Activated naive CD8-positive, alpha-beta T cell treated with anti-CD3 and anti-CD28 coated beads, Interleukin-2, amount 50 U/mL, for 24 hours (primary cell): Measurements from ENCODE around the gene ZKSCAN4.
A peak's percentile ranks its signal among the peaks of the same experiment; 100 is the strongest.

Experiments
- ATAC-seq: fragments of 150-1000 bp; cut with Tn5 transposase; one replicate; pipeline ENCODE4 v1.10.0; 2021
- DNase-seq: peaks from one replicate; pipeline ENCODE4 v3.0.0; 2021
- H3K27ac Mint-ChIP-seq: one replicate; pipeline ENCODE4 v1.8.0; 2021; ENCODE audit warnings: mild to moderate bottlenecking, mixed read lengths
- H3K27me3 Mint-ChIP-seq: one replicate; pipeline ENCODE4 v1.8.0; 2021; ENCODE audit warnings: mixed read lengths
- H3K36me3 Mint-ChIP-seq: one replicate; pipeline ENCODE4 v1.8.0; 2021; ENCODE audit warnings: low read depth, mixed read lengths
- H3K4me1 Mint-ChIP-seq: one replicate; pipeline ENCODE4 v1.8.0; 2021; ENCODE audit warnings: mixed read lengths
- H3K4me3 Mint-ChIP-seq: one replicate; pipeline ENCODE4 v1.8.0; 2021; ENCODE audit warnings: mild to moderate bottlenecking, moderate library complexity, mixed read lengths
- H3K9me3 Mint-ChIP-seq: one replicate; pipeline ENCODE4 v1.8.0; 2021; ENCODE audit warnings: mixed read lengths

ZKSCAN4 gene

GRCh38 chr6:28208111-28208659 lies 43.9 kb downstream of the ZKSCAN4 start:
- peaks cover 6% of the 10 kb centered on the region for H3K36me3 Mint-ChIP-seq
- peak overlapping the region; percentile 74 for H3K4me3 Mint-ChIP-seq
- no peak overlapping the region for H3K27ac Mint-ChIP-seq
- peaks cover 31% of the 10 kb centered on the region for H3K4me1 Mint-ChIP-seq
- H3K27me3 Mint-ChIP-seq, result peaks cover 94% of the 10 kb centered on the region
- H3K9me3 Mint-ChIP-seq, result peaks cover 22% of the 10 kb centered on the region
- DNase-seq (no peak), ATAC-seq (no peak)

GRCh38 chr6:28207510-28208110 lies 44.5 kb downstream of the ZKSCAN4 start:
- Mint-ChIP-seq H3K9me3 (peaks cover 22% of the 10 kb centered on the region), H3K4me1 (peaks cover 25% of the 10 kb centered on the region), H3K27me3 (peaks cover 88% of the 10 kb centered on the region), H3K36me3 (peaks cover 6% of the 10 kb centered on the region), H3K27ac (no peak overlapping the region), H3K4me3 (peak overlapping the region; percentile 74)
- DNase-seq (no peak), ATAC-seq (peak; percentile 42)

GRCh38 chr6:28206928-28207509 lies 45.0 kb downstream of the ZKSCAN4 start:
- no peak for DNase-seq
- peaks cover 6% of the 10 kb centered on the region for H3K36me3 Mint-ChIP-seq
- H3K27me3 Mint-ChIP-seq, result peaks cover 84% of the 10 kb centered on the region
- H3K9me3 Mint-ChIP-seq, result peaks cover 22% of the 10 kb centered on the region
- H3K27ac Mint-ChIP-seq, result no peak overlapping the region
- peak overlapping the region; percentile 74 for H3K4me3 Mint-ChIP-seq
- peaks cover 21% of the 10 kb centered on the region for H3K4me1 Mint-ChIP-seq
- no peak for ATAC-seq

- Mint-ChIP-seq H3K27me3 (peaks cover 79% of the 10 kb centered on the region), H3K4me3 (no peak overlapping the region), H3K36me3 (peaks cover 2% of the 10 kb centered on the region), H3K4me1 (peaks cover 17% of the 10 kb centered on the region), H3K9me3 (peaks cover 22% of the 10 kb centered on the region), H3K27ac (no peak overlapping the region)
- ATAC-seq (no peak), DNase-seq (no peak)
These were observed 45.5 kb downstream of the ZKSCAN4 start for GRCh38 chr6:28206527-28206926.

GRCh38 chr6:28205879-28206278 lies 46.2 kb downstream of the ZKSCAN4 start:
- H3K4me1 Mint-ChIP-seq, result peaks cover 17% of the 10 kb centered on the region
- DNase-seq (no peak), ATAC-seq (no peak)
- H3K27ac Mint-ChIP-seq, result no peak overlapping the region
- peaks cover 2% of the 10 kb centered on the region for H3K36me3 Mint-ChIP-seq
- peaks cover 77% of the 10 kb centered on the region for H3K27me3 Mint-ChIP-seq
- H3K9me3 Mint-ChIP-seq, result peaks cover 22% of the 10 kb centered on the region
- no peak overlapping the region for H3K4me3 Mint-ChIP-seq

GRCh38 chr6:28203201-28203600 lies 48.9 kb downstream of the ZKSCAN4 start:
- Mint-ChIP-seq H3K4me1 (peaks cover 14% of the 10 kb centered on the region), H3K4me3 (no peak overlapping the region), H3K9me3 (peaks cover 41% of the 10 kb centered on the region), H3K27me3 (peaks cover 79% of the 10 kb centered on the region), H3K27ac (no peak overlapping the region), H3K36me3 (peaks cover 6% of the 10 kb centered on the region)
- no peak for DNase-seq
- no peak for ATAC-seq

- H3K4me1 Mint-ChIP-seq, result peaks cover 2% of the 10 kb centered on the region
- H3K9me3 Mint-ChIP-seq, result peaks cover 53% of the 10 kb centered on the region
- no peak overlapping the region for H3K4me3 Mint-ChIP-seq
- H3K27ac Mint-ChIP-seq, result no peak overlapping the region
- H3K27me3 Mint-ChIP-seq, result peaks cover 67% of the 10 kb centered on the region
- ATAC-seq (no peak), DNase-seq (no peak)
- peaks cover 7% of the 10 kb centered on the region for H3K36me3 Mint-ChIP-seq
These were observed 52.0 kb downstream of the ZKSCAN4 start for GRCh38 chr6:28200020-28200419.
